Measurements from ENCODE around the gene NIPAL3.

GRCh38 chr1:24484199-24484598 is 68.6 kb downstream of the NIPAL3 start:
- no peak for TF ChIP-seq CTCF (IDR thresholded peaks at IDR 0.05)
- no peak for TF ChIP-seq POLR2A (IDR thresholded peaks at IDR 0.05)
- TF ChIP-seq POLR2AphosphoS5 (IDR thresholded peaks at IDR 0.05), result no peak
- no peak for TF ChIP-seq EP300 (IDR thresholded peaks at IDR 0.05)

Measured in gastroesophageal sphincter (tissue), 3 donors.